Glutamatergic neuron (in vitro differentiated cells): ENCODE results near the gene FBXO34. TPM values are rescaled to one million over a fixed set of nuclear protein-coding genes. Genes with fewer than 3 reads are reported as not detected.

ENCODE experiments used
- DNase-seq: peaks from one replicate; pipeline ENCODE4 v3.0.0; 2022
- H3K27ac Mint-ChIP-seq: one replicate; pipeline ENCODE4 v1.8.0; 2020; ENCODE audit warnings: mild to moderate bottlenecking, mixed read lengths, inconsistent platforms; ENCODE audit not compliant: unreplicated experiment
- H3K27me3 Mint-ChIP-seq: one replicate; pipeline ENCODE4 v1.8.0; 2020; ENCODE audit warnings: mild to moderate bottlenecking, moderate library complexity, mixed read lengths, inconsistent platforms; ENCODE audit not compliant: unreplicated experiment
- H3K36me3 Mint-ChIP-seq: one replicate; pipeline ENCODE4 v1.8.0; 2020; ENCODE audit warnings: mild to moderate bottlenecking, mixed read lengths, inconsistent platforms; ENCODE audit not compliant: unreplicated experiment
- H3K4me1 Mint-ChIP-seq: one replicate; pipeline ENCODE4 v1.8.0; 2020; ENCODE audit warnings: mild to moderate bottlenecking, low read depth, mixed read lengths, inconsistent platforms; ENCODE audit not compliant: unreplicated experiment
- H3K4me3 Mint-ChIP-seq: one replicate; pipeline ENCODE4 v1.8.0; 2020; ENCODE audit warnings: mild to moderate bottlenecking, mixed read lengths, inconsistent platforms; ENCODE audit not compliant: unreplicated experiment
- H3K9me3 Mint-ChIP-seq: one replicate; pipeline ENCODE4 v1.8.0; 2020; ENCODE audit warnings: mild to moderate bottlenecking, moderate library complexity, mixed read lengths, inconsistent platforms; ENCODE audit not compliant: unreplicated experiment
- CTCF ChIP-seq: fragments of 200-600 bp; sonication (generic); IDR thresholded peaks from one replicate; pipeline ENCODE4 v1.5.0; 2021; ENCODE audit not compliant: partially characterized antibody, unreplicated experiment
- total RNA-seq: library from RNA; stranded (reverse); fragmentation: NEBNext Ultra II Directional; extraction: Animal tissue kit (Norgen Biotek cat#: 25700); gene quantifications from one replicate; pipeline ENCODE4 v1.2.1, GENCODE V29; 2021; ENCODE audit not compliant: unreplicated experiment

The FBXO34 gene
- total RNA-seq, 1 donor from 2014 or later, result 13.6 TPM

DNA sequence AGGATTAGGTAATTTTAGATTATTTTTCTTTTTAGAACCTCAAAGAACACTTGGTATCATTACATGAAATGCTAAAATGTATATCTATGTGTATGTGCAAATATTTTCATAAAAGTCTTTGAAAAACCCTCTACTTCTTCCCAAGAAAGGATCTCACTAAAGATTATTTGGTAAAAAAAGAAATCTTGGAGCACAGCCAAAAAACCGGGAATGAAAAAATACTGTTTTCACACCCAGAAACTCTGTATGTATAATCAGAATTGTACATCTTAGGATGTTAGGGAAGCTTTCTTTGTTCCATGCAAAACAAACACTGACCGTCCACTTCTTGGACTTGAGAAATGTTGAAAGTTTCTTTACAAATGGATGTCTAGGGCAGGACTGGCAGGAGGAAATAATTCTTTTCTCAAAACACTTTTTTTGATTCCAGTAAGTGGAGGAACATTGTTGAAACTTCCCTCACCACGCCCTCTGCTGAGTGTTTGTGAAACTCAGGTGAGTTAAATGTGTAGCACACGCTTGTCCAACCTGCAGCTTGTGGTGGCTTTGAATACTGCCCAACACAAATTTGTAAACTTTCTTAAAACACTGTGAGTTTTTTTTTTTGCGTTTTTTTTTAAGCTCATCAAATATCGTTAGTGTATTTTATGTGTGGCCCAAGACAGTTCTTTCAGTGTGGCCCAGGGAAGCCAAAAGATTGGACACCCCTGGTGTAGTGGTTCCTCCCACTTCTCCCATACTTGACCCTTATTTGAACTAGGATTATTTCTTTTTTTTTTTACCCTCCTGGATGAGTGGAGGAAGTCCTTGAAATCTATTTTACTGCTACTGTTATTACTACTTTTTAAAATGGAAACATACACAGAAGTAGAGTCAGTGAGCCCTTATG lies 26.6 kb downstream of the FBXO34 start:
- Mint-ChIP-seq H3K36me3 (peaks cover 4% of the 10 kb centered on the region), H3K27ac (no peak overlapping the region), H3K27me3 (no peaks in the 10 kb centered on the region), H3K4me1 (peaks cover 5% of the 10 kb centered on the region), H3K9me3 (no peaks in the 10 kb centered on the region), H3K4me3 (no peak overlapping the region)
- no peak for DNase-seq
- TF ChIP-seq CTCF, result no peak

GRCh38 chr14:55298500-55298822 lies 27.2 kb downstream of the FBXO34 start:
- Mint-ChIP-seq H3K36me3 (peaks cover 4% of the 10 kb centered on the region), H3K4me1 (peaks cover 8% of the 10 kb centered on the region), H3K9me3 (no peaks in the 10 kb centered on the region), H3K4me3 (no peak overlapping the region), H3K27ac (no peak overlapping the region), H3K27me3 (no peaks in the 10 kb centered on the region)
- no peak for TF ChIP-seq CTCF
- no peak for DNase-seq

DNA sequence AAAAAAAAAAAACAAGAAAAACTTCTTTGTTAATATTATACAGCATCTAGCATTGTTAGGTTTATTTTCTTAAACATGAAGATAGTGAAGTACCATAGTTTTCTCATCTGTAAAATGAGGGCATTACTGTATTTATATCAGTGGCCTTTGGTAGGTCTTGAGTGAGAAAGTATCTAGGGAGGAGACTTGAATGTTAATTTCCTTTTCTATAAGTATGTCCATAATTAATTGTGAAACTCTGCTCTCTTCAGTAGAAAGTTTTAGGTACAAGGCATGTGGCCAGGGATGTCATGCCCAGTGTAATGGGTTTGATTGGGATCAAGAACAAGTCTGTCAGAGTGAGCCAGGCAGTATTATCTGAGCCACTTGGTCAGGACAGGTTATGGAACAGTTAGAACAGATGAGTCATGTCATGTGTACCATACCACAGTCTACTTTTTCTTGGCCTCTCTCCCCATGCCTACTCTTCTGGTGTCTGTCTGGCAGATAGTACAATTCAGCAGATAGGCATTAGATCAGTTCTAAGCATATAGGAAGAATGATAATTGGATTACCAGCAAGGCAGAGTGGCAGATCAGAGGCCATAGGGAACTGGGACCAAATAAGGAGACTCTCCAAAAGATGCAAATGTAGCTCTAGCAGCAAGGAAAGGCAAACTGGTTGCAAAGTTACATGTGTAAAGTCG lies 30.4 kb downstream of the FBXO34 start:
- peaks cover 2% of the 10 kb centered on the region for H3K9me3 Mint-ChIP-seq
- TF ChIP-seq CTCF, result no peak
- H3K4me3 Mint-ChIP-seq, result no peak overlapping the region
- peaks cover 8% of the 10 kb centered on the region for H3K4me1 Mint-ChIP-seq
- H3K27me3 Mint-ChIP-seq, result no peaks in the 10 kb centered on the region
- DNase-seq, result no peak
- peaks cover 4% of the 10 kb centered on the region for H3K36me3 Mint-ChIP-seq
- no peak overlapping the region for H3K27ac Mint-ChIP-seq

- no peak overlapping the region for H3K4me3 Mint-ChIP-seq
- no peak for DNase-seq
- peaks cover 2% of the 10 kb centered on the region for H3K9me3 Mint-ChIP-seq
- H3K27me3 Mint-ChIP-seq, result no peaks in the 10 kb centered on the region
- H3K36me3 Mint-ChIP-seq, result peaks cover 4% of the 10 kb centered on the region
- TF ChIP-seq CTCF, result no peak
- H3K4me1 Mint-ChIP-seq, result peaks cover 8% of the 10 kb centered on the region
- no peak overlapping the region for H3K27ac Mint-ChIP-seq
Measured at GRCh38 chr14:55302367-55303124, 31.3 kb downstream of the FBXO34 start.
